GM19452 (cell line): Measurements from ENCODE around the gene GPR179.

Experiments used
- ATAC-seq: cut with Tn5 transposase; IDR thresholded peaks from one replicate; pipeline ENCODE4 v1.9.1; 2021; ENCODE audit not compliant: unreplicated experiment

GPR179 gene

GRCh38 chr17:38343608-38344419, at the start of gene GPR179:
Gene GPR179 (minus strand): TSS chr17:38343956. CDS start chr17:38343789, 167 bp downstream.
- ATAC-seq = no peak

- ATAC-seq = no peak
Measured at GRCh38 chr17:38379448-38379847, 35.7 kb upstream of the GPR179 start.

- ATAC-seq = no peak
Measured at GRCh38 chr17:38369124-38369886, 25.5 kb upstream of the GPR179 start.

- no peak for ATAC-seq
Measured at GRCh38 chr17:38364741-38365140, 21.0 kb upstream of the GPR179 start.

GRCh38 chr17:38363016-38363415, 19.3 kb upstream of the GPR179 start:
- no peak for ATAC-seq

GRCh38 chr17:38361694-38362465, 18.1 kb upstream of the GPR179 start:
- ATAC-seq = no peak

GRCh38 chr17:38358586-38359513, 15.1 kb upstream of the GPR179 start:
- no peak for ATAC-seq

GRCh38 chr17:38357486-38358123, 13.8 kb upstream of the GPR179 start:
- ATAC-seq = no peak

- ATAC-seq = no peak
Measured at GRCh38 chr17:38355251-38355650, 11.5 kb upstream of the GPR179 start.

GRCh38 chr17:38354466-38354865, 10.7 kb upstream of the GPR179 start:
- no peak for ATAC-seq

GRCh38 chr17:38353668-38354067, 9.9 kb upstream of the GPR179 start:
- ATAC-seq = no peak

GRCh38 chr17:38353086-38353604, 9.4 kb upstream of the GPR179 start:
- no peak for ATAC-seq

GRCh38 chr17:38352245-38353085, 8.7 kb upstream of the GPR179 start:
- peak; percentile 15 for ATAC-seq

GRCh38 chr17:38351412-38352222, 7.9 kb upstream of the GPR179 start, which contains the start of gene SOCS7:
Gene SOCS7 (plus strand): TSS chr17:38351844. CDS start chr17:38352053, 209 bp downstream.
- ATAC-seq = peak; percentile 85

- no peak for ATAC-seq
Measured at GRCh38 chr17:38350035-38350434, 6.3 kb upstream of the GPR179 start.

- ATAC-seq = no peak
Measured at GRCh38 chr17:38349097-38349730, 5.5 kb upstream of the GPR179 start.

- no peak for ATAC-seq
Measured at GRCh38 chr17:38345743-38346142, 2.0 kb upstream of the GPR179 start.
